Epidermal melanocyte (primary cell): Measurements from ENCODE around the gene CDX1.

Source experiments
- DNase-seq: peaks from one replicate; pipeline ENCODE4 v3.0.0; 2011; ENCODE audit warnings: low spot score; ENCODE audit not compliant: insufficient read length

The CDX1 gene

GRCh38 chr5:150166650-150167511 is at the start of gene CDX1:
Gene CDX1 (plus strand): TSS chr5:150166778. CDS start chr5:150166877, 99 bp downstream.
- DNase-seq, result no peak

DNA sequence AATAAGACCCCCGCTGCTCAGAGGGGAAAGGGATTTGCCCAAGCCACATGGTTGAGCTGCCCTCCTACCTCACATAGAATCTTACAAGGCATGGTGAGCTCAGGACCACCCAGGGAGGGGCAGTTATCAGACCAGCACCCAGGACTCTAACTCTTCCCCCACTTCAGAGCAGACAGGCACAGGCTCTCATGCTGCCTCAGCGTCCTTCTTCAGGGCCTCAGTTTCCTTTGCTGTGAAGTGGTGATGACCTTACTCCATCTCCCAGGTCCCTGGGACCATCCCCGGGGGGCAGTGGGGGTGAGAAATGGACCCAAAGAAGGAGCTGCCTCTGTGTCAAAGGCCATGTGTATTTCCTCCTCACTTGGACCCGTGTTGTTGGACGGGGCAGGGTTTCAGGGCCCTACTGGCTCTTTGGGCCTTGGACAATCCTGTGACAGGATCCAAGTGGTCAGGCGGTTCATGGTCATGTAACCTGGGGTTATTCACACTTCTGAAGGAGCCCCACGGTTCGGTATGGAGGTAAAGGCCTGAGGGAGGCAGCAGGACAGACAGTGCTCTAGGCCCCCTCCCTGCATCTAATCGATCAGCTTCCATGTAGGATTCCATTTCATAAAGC is 48.5 kb upstream of the CDX1 start:
- no peak for DNase-seq

- DNase-seq, result no peak
These were observed 47.9 kb upstream of the CDX1 start for GRCh38 chr5:150118561-150119229.

- no peak for DNase-seq
These were observed 47.0 kb upstream of the CDX1 start for GRCh38 chr5:150119421-150120061.

GRCh38 chr5:150120062-150120441 is 46.5 kb upstream of the CDX1 start:
- DNase-seq, result no peak

- peak; percentile 5 for DNase-seq
These were observed 45.7 kb upstream of the CDX1 start for GRCh38 chr5:150120617-150121447.

- peak; percentile 16 for DNase-seq
These were observed 45.0 kb upstream of the CDX1 start for GRCh38 chr5:150121448-150122157.

DNA sequence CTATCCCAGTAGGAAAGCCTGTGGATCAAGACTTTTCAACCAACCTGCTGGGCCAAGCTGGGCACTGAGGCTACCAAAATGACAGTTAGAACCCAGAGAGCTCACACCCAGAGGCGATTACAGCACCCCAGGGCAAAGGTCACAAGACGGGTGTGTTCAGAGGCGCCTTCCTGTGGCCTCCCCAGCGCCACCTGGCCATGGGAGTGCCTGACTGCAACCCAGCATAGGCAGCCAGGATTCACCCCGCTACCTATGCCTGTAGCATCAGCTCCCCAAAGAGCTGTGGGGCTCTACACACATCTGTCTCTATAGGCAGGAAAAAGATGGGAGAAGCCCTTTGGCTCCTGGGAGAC is 44.4 kb upstream of the CDX1 start:
- DNase-seq, result peak; percentile 16

GRCh38 chr5:150122536-150123481 is 43.8 kb upstream of the CDX1 start:
- DNase-seq, result no peak

- DNase-seq, result no peak
These were observed 43.0 kb upstream of the CDX1 start for GRCh38 chr5:150123542-150123941.

DNA sequence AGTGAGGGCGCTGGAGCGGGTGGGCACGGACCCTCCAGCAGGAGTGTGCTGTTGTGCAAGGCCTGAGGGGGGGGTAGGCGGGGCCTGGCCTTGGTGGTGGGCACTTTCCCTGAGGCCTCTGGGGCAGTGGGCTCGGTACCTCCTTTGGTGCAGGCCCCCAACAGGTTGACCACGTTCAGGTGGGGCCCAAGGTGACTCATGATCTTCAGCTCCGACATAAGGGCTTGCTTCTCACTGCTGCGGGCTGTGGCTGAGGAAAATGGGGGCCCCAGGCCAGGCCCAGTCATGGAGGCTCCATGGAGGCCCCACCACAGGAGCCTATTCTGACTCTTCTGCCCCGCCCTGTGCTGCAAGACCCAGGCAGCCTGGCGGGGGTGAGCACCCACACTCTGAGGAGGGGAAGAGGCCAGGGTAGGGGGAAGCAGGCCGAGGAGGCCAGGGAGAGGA is 42.4 kb upstream of the CDX1 start:
- no peak for DNase-seq

DNA sequence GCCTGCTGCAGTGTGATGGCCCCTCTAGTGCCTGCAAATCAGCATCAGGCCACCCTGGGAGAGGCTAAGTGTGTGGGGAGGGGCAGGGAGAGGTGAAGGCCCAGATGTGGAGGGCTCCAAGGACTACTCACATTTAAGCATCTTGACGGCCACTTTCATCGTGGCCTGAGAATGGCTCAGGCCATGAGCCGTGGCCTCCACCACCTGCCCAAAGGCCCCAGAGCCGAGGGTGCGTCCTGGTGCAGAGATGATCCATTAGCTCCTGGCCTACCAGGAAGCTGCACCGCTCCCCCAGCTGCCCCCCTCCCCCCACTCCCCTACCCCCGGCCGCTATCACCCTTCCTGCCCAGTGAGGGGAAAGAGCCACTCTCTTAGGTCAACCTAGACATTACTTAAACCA is 42.0 kb upstream of the CDX1 start:
- no peak for DNase-seq

- DNase-seq, result no peak
These were observed 41.2 kb upstream of the CDX1 start for GRCh38 chr5:150125334-150125733.

DNA sequence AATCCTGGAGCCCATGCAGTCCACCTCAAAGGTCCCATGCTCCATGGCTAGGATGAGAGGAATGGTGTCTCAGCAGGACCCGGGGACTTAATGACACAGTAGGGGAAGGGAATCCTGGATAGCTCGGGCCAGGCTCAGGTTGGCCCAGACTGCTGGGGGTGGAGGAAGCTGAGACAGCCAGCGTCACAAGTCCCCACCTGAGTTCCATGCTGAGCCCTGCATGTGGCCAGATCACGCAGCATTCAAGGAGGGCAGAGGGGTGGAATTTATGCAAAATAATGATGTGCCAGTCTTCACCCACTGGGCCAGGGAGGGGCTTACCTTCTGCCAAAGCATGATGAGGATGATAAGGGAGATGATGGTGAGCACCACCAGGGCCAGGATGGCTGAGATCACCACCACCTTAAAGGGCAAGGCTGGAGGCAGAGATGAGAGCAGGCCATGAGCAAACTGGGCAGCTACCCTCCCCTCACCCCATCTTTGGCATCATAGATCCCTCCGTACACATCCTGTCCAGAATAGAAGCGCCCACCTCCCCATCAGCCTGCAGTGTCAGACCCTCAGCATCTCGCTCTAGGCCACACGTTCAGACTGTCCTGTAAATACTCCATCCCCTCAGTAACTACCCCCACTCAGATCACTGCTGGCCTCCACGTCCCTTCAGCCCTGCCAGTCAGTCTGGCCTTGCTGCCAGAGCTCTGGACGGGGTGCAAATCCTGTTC is 40.2 kb upstream of the CDX1 start:
- DNase-seq, result no peak

GRCh38 chr5:150126921-150127265 is 39.7 kb upstream of the CDX1 start:
- no peak for DNase-seq

- DNase-seq, result no peak
These were observed 37.1 kb upstream of the CDX1 start for GRCh38 chr5:150129454-150129812.

- DNase-seq, result peak; percentile 94
These were observed 36.6 kb upstream of the CDX1 start for GRCh38 chr5:150129813-150130492.

- DNase-seq, result no peak
These were observed 36.1 kb upstream of the CDX1 start for GRCh38 chr5:150130493-150130922.
